Activated gamma-delta T cell treated with Interleukin-2 at 50 U/mL for 16 hours (primary cell): ENCODE data around the gene KRIT1.
"Not testable (repeated sequence)": the region's sequence is repeated elsewhere in the genome, so short reads cannot be mapped to it uniquely, and the experiment has no call there.

ENCODE experiments used
- DNase-seq: peaks from one replicate; pipeline ENCODE4 v3.0.0-alpha.2; 2020

Gene KRIT1

GRCh38 chr7:92245487-92246359 lies at the start of gene KRIT1, which contains the start of gene ANKIB1:
Gene KRIT1 (minus strand): TSS chr7:92245914. CDS start chr7:92242135, 3,779 bp downstream.
Gene ANKIB1 (plus strand): TSS chr7:92245974. CDS start chr7:92294979, 49,005 bp downstream.
- DNase-seq = peak; percentile 81

- DNase-seq = no peak
These were observed 49.7 kb upstream of the KRIT1 start for GRCh38 chr7:92295391-92295790.

GRCh38 chr7:92293896-92294590 lies 48.3 kb upstream of the KRIT1 start:
- no peak for DNase-seq

- no peak for DNase-seq
These were observed 47.3 kb upstream of the KRIT1 start for GRCh38 chr7:92292981-92293380.

GRCh38 chr7:92289321-92289720 lies 43.6 kb upstream of the KRIT1 start:
- no peak for DNase-seq

GRCh38 chr7:92282930-92283329 lies 37.2 kb upstream of the KRIT1 start:
- no peak for DNase-seq

GRCh38 chr7:92282221-92282814 lies 36.6 kb upstream of the KRIT1 start:
- DNase-seq = no peak

GRCh38 chr7:92281031-92281430 lies 35.3 kb upstream of the KRIT1 start:
- DNase-seq = no peak

- no peak for DNase-seq
These were observed 33.8 kb upstream of the KRIT1 start for GRCh38 chr7:92279396-92280031.

GRCh38 chr7:92276460-92276864 lies 30.7 kb upstream of the KRIT1 start:
- no peak for DNase-seq

- no peak for DNase-seq
These were observed 29.6 kb upstream of the KRIT1 start for GRCh38 chr7:92275327-92275726.

- no peak for DNase-seq
These were observed 23.2 kb upstream of the KRIT1 start for GRCh38 chr7:92268921-92269320.

- DNase-seq = no peak
These were observed 20.9 kb upstream of the KRIT1 start for GRCh38 chr7:92266415-92267241.

- DNase-seq = no peak
These were observed 14.6 kb upstream of the KRIT1 start for GRCh38 chr7:92260248-92260781.

GRCh38 chr7:92259610-92260247 lies 14.0 kb upstream of the KRIT1 start:
- DNase-seq = no peak

- DNase-seq = no peak
These were observed 13.3 kb upstream of the KRIT1 start for GRCh38 chr7:92259062-92259461.

GRCh38 chr7:92255308-92255707 lies 9.6 kb upstream of the KRIT1 start:
- DNase-seq = no peak

GRCh38 chr7:92254800-92255199 lies 9.1 kb upstream of the KRIT1 start:
- not testable (repeated sequence) for DNase-seq

GRCh38 chr7:92253251-92253650 lies 7.5 kb upstream of the KRIT1 start:
- DNase-seq = no peak

- DNase-seq = no peak
These were observed 5.5 kb upstream of the KRIT1 start for GRCh38 chr7:92251181-92251580.

- DNase-seq = no peak
These were observed 4.9 kb upstream of the KRIT1 start for GRCh38 chr7:92250603-92251002.
